ENCODE data around the gene MRPS7. TPM values are rescaled to one million over a fixed set of nuclear protein-coding genes. Genes with fewer than 3 reads are reported as not detected.

MRPS7 gene
- total and polyA plus RNA-seq, 9 of the 15 experiments (the other 6 are each of a cell fraction or from before 2014, with no cell fraction given): 107 to 244 (median 132) TPM

GRCh38 chr17:75266316-75267152, 4.9 kb downstream of the MRPS7 start (continued):
- no peak for TF ChIP-seq ZNF699 (CRISPR knock-in tag; IDR thresholded peaks at IDR 0.05; ENCODE audit: insufficient replicate concordance)
- TF ChIP-seq CHD4 (IDR thresholded peaks at IDR 0.05; ENCODE audit: insufficient read depth, insufficient replicate concordance, low read depth, low read length, poor library complexity, severe bottlenecking): peak; percentile 87
- no peak for TF ChIP-seq HSF4 (CRISPR knock-in tag; IDR thresholded peaks at IDR 0.05; ENCODE audit: borderline replicate concordance)
- peak in 1 of 2 experiments; percentile 87; a peak in 2 of 4 replicates for TF ChIP-seq RCOR1 (IDR thresholded peaks at IDR 0.05; ENCODE audit: borderline replicate concordance in 1 of 2, low read depth in 2 of 2, low read length in 2 of 2)
- no peak for TF ChIP-seq ZKSCAN3 (CRISPR knock-in tag; IDR thresholded peaks at IDR 0.05)
- no peak for TF ChIP-seq XRCC3 (IDR thresholded peaks at IDR 0.05)
- TF ChIP-seq THAP12 (CRISPR knock-in tag; IDR thresholded peaks at IDR 0.05): no peak
- TF ChIP-seq ZNF398 (CRISPR knock-in tag; IDR thresholded peaks at IDR 0.05): no peak
- TF ChIP-seq RB1 (IDR thresholded peaks at IDR 0.05; ENCODE audit: low read depth): no peak
- TF ChIP-seq XRCC5 (IDR thresholded peaks at IDR 0.05; ENCODE audit: low read depth, low read length): no peak
- no peak for TF ChIP-seq ZNF696 (CRISPR knock-in tag; conservative IDR thresholded peaks at IDR 0.05)
- no peak for TF ChIP-seq IRF2 (CRISPR knock-in tag; IDR thresholded peaks at IDR 0.05)
- TF ChIP-seq KDM1A (IDR thresholded peaks at IDR 0.05): peak in 1 of 2 experiments; percentile 79; a peak in 2 of 4 replicates
- no peak for TF ChIP-seq MBD1 (CRISPR knock-in tag; IDR thresholded peaks at IDR 0.05)
- no peak for TF ChIP-seq WHSC1 (IDR thresholded peaks at IDR 0.05; ENCODE audit: low read length)
- no peak for TF ChIP-seq BDP1 (IDR thresholded peaks at IDR 0.05; ENCODE audit: insufficient read depth, insufficient read length)
- TF ChIP-seq LARP7 (IDR thresholded peaks at IDR 0.05): no peak
- TF ChIP-seq SPI1 (IDR thresholded peaks at IDR 0.05; ENCODE audit: borderline replicate concordance, low read depth, low read length): no peak
- TF ChIP-seq RBFOX2 (IDR thresholded peaks at IDR 0.05; ENCODE audit: low read depth, low read length): peak; percentile 37; the same call in 1 of the 2 replicates
- TF ChIP-seq NFE2 (IDR thresholded peaks at IDR 0.05; ENCODE audit: low read depth): no peak
- peak; percentile 41; the same call in 1 of the 2 replicates for TF ChIP-seq POLR2G (IDR thresholded peaks at IDR 0.05; ENCODE audit: low read depth, low read length)
- no peak for TF ChIP-seq NCOA6 (IDR thresholded peaks at IDR 0.05)

All from K562 (cell line).